CD8-positive, alpha-beta memory T cell (primary cell): ENCODE data around the gene LCE3C. TPM values are rescaled to one million over a fixed set of nuclear protein-coding genes. Genes with fewer than 3 reads are reported as not detected.
"Not testable (repeated sequence)": the region's sequence is repeated elsewhere in the genome, so short reads cannot be mapped to it uniquely, and the experiment has no call there.

Experiments
- CTCF ChIA-PET: fragments of 350-600 bp; sonication (Branson Sonifier 250); formaldehyde crosslinking; loops from one replicate; lab custom pipeline; 2021; ENCODE audit warnings: antibody characterized with exemption; lab: Charles Lee
- POLR2A ChIA-PET: fragments of 350-600 bp; sonication (Branson Sonifier 250); formaldehyde crosslinking; loops from one replicate; lab custom pipeline; 2021; ENCODE audit warnings: antibody characterized with exemption; lab: Charles Lee
- DNase-seq, 5 donors: peaks; one replicate each; pipeline versions ENCODE4 v3.0.0 to v3.0.0-alpha.2; 2020 to 2022; ENCODE audit warnings: mixed read lengths in 1 of 5
- H3K27ac ChIP-seq: one replicate; pipeline ENCODE4 v1.7.0; 2013; ENCODE audit warnings: low read depth, mild to moderate bottlenecking, low read length, moderate library complexity
- H3K27me3 ChIP-seq: 2 replicates; pipeline ENCODE4 v1.7.0; 2013; ENCODE audit warnings: low read length, mild to moderate bottlenecking; ENCODE audit not compliant: insufficient read depth, poor library complexity, severe bottlenecking
- H3K36me3 ChIP-seq: 2 replicates; pipeline ENCODE4 v1.7.0; 2013; ENCODE audit warnings: mild to moderate bottlenecking, low read length, moderate library complexity; ENCODE audit not compliant: insufficient read depth
- H3K4me1 ChIP-seq: 2 replicates; pipeline ENCODE4 v1.7.0; 2013; ENCODE audit warnings: mild to moderate bottlenecking, low read length, moderate library complexity; ENCODE audit not compliant: insufficient read depth
- H3K4me3 ChIP-seq: 2 replicates; pipeline ENCODE4 v1.7.0; 2013; ENCODE audit warnings: mild to moderate bottlenecking, low read length
- H3K9me3 ChIP-seq: 2 replicates; pipeline ENCODE4 v1.7.0; 2013; ENCODE audit warnings: mild to moderate bottlenecking, low read length
- H3K27ac Mint-ChIP-seq, 8 donors: one replicate each; pipeline ENCODE4 v1.8.0; 2020 to 2021; ENCODE audit warnings: mixed read lengths in 8 of 8, mild to moderate bottlenecking in 6 of 8, inconsistent platforms in 3 of 8, moderate library complexity in 3 of 8
- H3K27me3 Mint-ChIP-seq, 2 donors: one replicate each; pipeline ENCODE4 v1.8.0; 2020 to 2021; ENCODE audit warnings: mixed read lengths in 2 of 2, mild to moderate bottlenecking in 1 of 2, moderate library complexity in 1 of 2
- H3K36me3 Mint-ChIP-seq, 3 donors: one replicate each; pipeline ENCODE4 v1.8.0; 2020 to 2021; ENCODE audit warnings: mixed read lengths in 3 of 3, inconsistent platforms in 1 of 3, mild to moderate bottlenecking in 1 of 3
- H3K4me1 Mint-ChIP-seq, 3 donors: one replicate each; pipeline ENCODE4 v1.8.0; 2020 to 2021; ENCODE audit warnings: mixed read lengths in 3 of 3, inconsistent platforms in 1 of 3, mild to moderate bottlenecking in 1 of 3
- H3K4me3 Mint-ChIP-seq, 7 donors: one replicate each; pipeline ENCODE4 v1.8.0; 2020 to 2021; ENCODE audit warnings: mixed read lengths in 7 of 7, mild to moderate bottlenecking in 6 of 7, moderate library complexity in 4 of 7, inconsistent platforms in 2 of 7
- H3K9me3 Mint-ChIP-seq, 5 donors: one replicate each; pipeline ENCODE4 v1.8.0; 2020 to 2022; ENCODE audit warnings: mixed read lengths in 5 of 5, mild to moderate bottlenecking in 3 of 5, moderate library complexity in 2 of 5, inconsistent platforms in 1 of 5
- polyA plus RNA-seq: library from polyadenylated mRNA; unstranded; fragments of 300-500 nt; fragmentation: Illumina TruSeq; gene quantifications from one replicate; pipeline ENCODE4 v1.2.3, GENCODE V29; 2021
- total RNA-seq, 2 experiments: library from RNA; stranded (reverse); gene quantifications; one replicate each; pipeline ENCODE4 v1.2.3, GENCODE V29; 2021

Gene LCE3C
- not detected for total RNA-seq
- not detected for polyA plus RNA-seq

- ChIA-PET POLR2A (no interaction called here), CTCF (no interaction called here)
- no peak within 1 kb of the TSS for H3K4me3 Mint-ChIP-seq
- peaks cover 0 to 11% (median 0%) of the 10 kb centered on the region in 5 donors for H3K9me3 Mint-ChIP-seq
- no peaks in the 10 kb centered on the region for H3K36me3 ChIP-seq
- DNase-seq, result no peak
- H3K27me3 ChIP-seq, result no peaks in the 10 kb centered on the region
- H3K27ac ChIP-seq, result no peak within 1 kb of the TSS
- H3K36me3 Mint-ChIP-seq, result no peaks in the 10 kb centered on the region
- H3K4me1 ChIP-seq, result no peaks in the 10 kb centered on the region
- H3K9me3 ChIP-seq, result no peaks in the 10 kb centered on the region
- H3K27ac Mint-ChIP-seq, result no peak within 1 kb of the TSS
- H3K4me3 ChIP-seq, result no peak within 1 kb of the TSS
- peaks cover 4 to 12% of the 10 kb centered on the region in 2 donors for H3K27me3 Mint-ChIP-seq
- H3K4me1 Mint-ChIP-seq, result no peaks in the 10 kb centered on the region
Measured at GRCh38 chr1:152599934-152600333, at the start of gene LCE3C. Gene LCE3C, plus strand, starts transcription at chr1:152600234. Its CDS starts 498 bp downstream, at chr1:152600732.

GRCh38 chr1:152565115-152565514 lies 34.9 kb upstream of the LCE3C start:
- no peak overlapping the region for H3K4me3 Mint-ChIP-seq
- H3K36me3 Mint-ChIP-seq, result no peaks in the 10 kb centered on the region
- H3K9me3 Mint-ChIP-seq, result peaks cover 4 to 16% (median 12%) of the 10 kb centered on the region in 5 donors
- CTCF ChIA-PET, result no interaction called here
- Histone ChIP-seq H3K27me3 (no peaks in the 10 kb centered on the region), H3K9me3 (no peaks in the 10 kb centered on the region), H3K36me3 (no peaks in the 10 kb centered on the region), H3K4me1 (no peaks in the 10 kb centered on the region), H3K27ac (no peak overlapping the region), H3K4me3 (no peak overlapping the region)
- no peak for DNase-seq
- POLR2A ChIA-PET, result no interaction called here
- H3K27me3 Mint-ChIP-seq, result peaks cover 0 to 7% of the 10 kb centered on the region in 2 donors
- H3K4me1 Mint-ChIP-seq, result no peaks in the 10 kb centered on the region
- no peak overlapping the region for H3K27ac Mint-ChIP-seq

GRCh38 chr1:152565535-152566215 lies 34.4 kb upstream of the LCE3C start:
- Histone ChIP-seq H3K36me3 (no peaks in the 10 kb centered on the region), H3K4me3 (no peak overlapping the region), H3K4me1 (no peaks in the 10 kb centered on the region), H3K27me3 (no peaks in the 10 kb centered on the region), H3K9me3 (no peaks in the 10 kb centered on the region), H3K27ac (no peak overlapping the region)
- no peak for DNase-seq
- H3K9me3 Mint-ChIP-seq, result peaks cover 4 to 16% (median 12%) of the 10 kb centered on the region in 5 donors
- CTCF ChIA-PET, result no interaction called here
- no peaks in the 10 kb centered on the region for H3K36me3 Mint-ChIP-seq
- no peak overlapping the region for H3K4me3 Mint-ChIP-seq
- H3K27me3 Mint-ChIP-seq, result peaks cover under 1 to 8% of the 10 kb centered on the region in 2 donors
- no peaks in the 10 kb centered on the region for H3K4me1 Mint-ChIP-seq
- POLR2A ChIA-PET, result no interaction called here
- no peak overlapping the region for H3K27ac Mint-ChIP-seq

GRCh38 chr1:152566681-152567080 lies 33.4 kb upstream of the LCE3C start, which contains the start of gene LCE3E:
Gene LCE3E, minus strand, starts transcription at chr1:152566780. Its CDS starts 572 bp downstream, at chr1:152566208.
- H3K4me1 ChIP-seq, result no peaks in the 10 kb centered on the region
- no peak within 1 kb of the TSS for H3K4me3 ChIP-seq
- Mint-ChIP-seq H3K4me3 (no peak within 1 kb of the TSS), H3K4me1 (no peaks in the 10 kb centered on the region), H3K27ac (no peak within 1 kb of the TSS), H3K27me3 (peaks cover 8 to 9% of the 10 kb centered on the region in 2 donors), H3K9me3 (peaks cover 4 to 17% (median 15%) of the 10 kb centered on the region in 5 donors), H3K36me3 (no peaks in the 10 kb centered on the region)
- no peak within 1 kb of the TSS for H3K27ac ChIP-seq
- H3K9me3 ChIP-seq, result no peaks in the 10 kb centered on the region
- no peaks in the 10 kb centered on the region for H3K36me3 ChIP-seq
- ChIA-PET CTCF (no interaction called here), POLR2A (no interaction called here)
- no peaks in the 10 kb centered on the region for H3K27me3 ChIP-seq
- DNase-seq, result no peak

- ChIA-PET CTCF (no interaction called here), POLR2A (no interaction called here)
- H3K4me1 ChIP-seq, result no peaks in the 10 kb centered on the region
- H3K36me3 ChIP-seq, result no peaks in the 10 kb centered on the region
- H3K27ac Mint-ChIP-seq, result no peak overlapping the region
- H3K27ac ChIP-seq, result no peak overlapping the region
- no peak for DNase-seq
- H3K9me3 Mint-ChIP-seq, result no peaks in the 10 kb centered on the region
- H3K27me3 ChIP-seq, result no peaks in the 10 kb centered on the region
- H3K27me3 Mint-ChIP-seq, result peaks cover 21 to 59% of the 10 kb centered on the region in 2 donors
- no peak overlapping the region for H3K4me3 ChIP-seq
- no peaks in the 10 kb centered on the region for H3K36me3 Mint-ChIP-seq
- no peak overlapping the region for H3K4me3 Mint-ChIP-seq
- H3K9me3 ChIP-seq, result no peaks in the 10 kb centered on the region
- H3K4me1 Mint-ChIP-seq, result no peaks in the 10 kb centered on the region
Measured at GRCh38 chr1:152577168-152577567, 22.9 kb upstream of the LCE3C start.

GRCh38 chr1:152579526-152579925 lies 20.5 kb upstream of the LCE3C start:
- H3K9me3 Mint-ChIP-seq, H3K4me1 Mint-ChIP-seq, DNase-seq, H3K36me3 Mint-ChIP-seq, CTCF ChIA-PET, H3K4me3 ChIP-seq, H3K4me3 Mint-ChIP-seq, H3K27ac Mint-ChIP-seq, POLR2A ChIA-PET, H3K9me3 ChIP-seq, H3K27ac ChIP-seq, H3K27me3 ChIP-seq, H3K36me3 ChIP-seq, H3K4me1 ChIP-seq: not testable (repeated sequence)
- peaks cover 14 to 45% of the 10 kb centered on the region in 2 donors for H3K27me3 Mint-ChIP-seq

- Histone ChIP-seq H3K4me3 (no peak within 1 kb of the TSS), H3K36me3 (no peaks in the 10 kb centered on the region), H3K27ac (no peak within 1 kb of the TSS), H3K9me3 (no peaks in the 10 kb centered on the region), H3K27me3 (no peaks in the 10 kb centered on the region), H3K4me1 (no peaks in the 10 kb centered on the region)
- H3K36me3 Mint-ChIP-seq, result no peaks in the 10 kb centered on the region
- H3K4me3 Mint-ChIP-seq, result peak within 1 kb of the TSS in 1 of 7 donors; percentile 9
- H3K27ac Mint-ChIP-seq, result no peak within 1 kb of the TSS
- peaks cover 0 to 2% (median 0%) of the 10 kb centered on the region in 5 donors for H3K9me3 Mint-ChIP-seq
- ChIA-PET POLR2A (no interaction called here), CTCF (no interaction called here)
- H3K4me1 Mint-ChIP-seq, result no peaks in the 10 kb centered on the region
- H3K27me3 Mint-ChIP-seq, result peaks cover 12 to 38% of the 10 kb centered on the region in 2 donors
- no peak for DNase-seq
Measured at GRCh38 chr1:152580433-152580832, 19.6 kb upstream of the LCE3C start, which contains the start of gene LCE3D. Gene LCE3D, minus strand, starts transcription at chr1:152580516. Its CDS starts 580 bp downstream, at chr1:152579936.

- CTCF ChIA-PET, result no interaction called here
Measured at GRCh38 chr1:152582647-152583046, 17.4 kb upstream of the LCE3C start.

More at GRCh38 chr1:152582647-152583046, 17.4 kb upstream of the LCE3C start:
- DNase-seq, result no peak
- Mint-ChIP-seq H3K27me3 (peaks cover 12 to 31% of the 10 kb centered on the region in 2 donors), H3K4me3 (no peak overlapping the region), H3K4me1 (no peaks in the 10 kb centered on the region), H3K9me3 (peaks cover 0 to 2% (median 0%) of the 10 kb centered on the region in 5 donors), H3K36me3 (no peaks in the 10 kb centered on the region), H3K27ac (no peak overlapping the region)
- H3K27ac ChIP-seq, result no peak overlapping the region
- POLR2A ChIA-PET, result no interaction called here
- no peaks in the 10 kb centered on the region for H3K27me3 ChIP-seq
- H3K9me3 ChIP-seq, result no peaks in the 10 kb centered on the region
- H3K4me3 ChIP-seq, result no peak overlapping the region
- H3K36me3 ChIP-seq, result no peaks in the 10 kb centered on the region
- H3K4me1 ChIP-seq, result no peaks in the 10 kb centered on the region
